Activated CD4-positive, alpha-beta memory T cell treated with anti-CD3 and anti-CD28 coated beads, Interleukin-2, amount 10 ng/mL, durations not matched to agents 7 days and 5 days (primary cell): Measurements from ENCODE around the gene TMEM209. TPM values are rescaled to one million over a fixed set of nuclear protein-coding genes. Genes with fewer than 3 reads are reported as not detected.
A peak's percentile ranks its signal among the peaks of the same experiment; 100 is the strongest.

Experiments
- CTCF ChIA-PET: fragments of 350-600 bp; sonication (Branson Sonifier 250); formaldehyde crosslinking; loops from one replicate; lab custom pipeline; 2021; ENCODE audit warnings: antibody characterized with exemption, inconsistent platforms; lab: Charles Lee
- POLR2A ChIA-PET: fragments of 350-600 bp; sonication (Branson Sonifier 250); formaldehyde crosslinking; loops from one replicate; lab custom pipeline; 2021; ENCODE audit warnings: antibody characterized with exemption; lab: Charles Lee
- DNase-seq: peaks from one replicate; pipeline ENCODE4 v3.0.0-alpha.2; 2020
- H3K27ac Mint-ChIP-seq: one replicate; pipeline ENCODE4 v1.8.0; 2021; ENCODE audit warnings: mild to moderate bottlenecking, mixed read lengths
- H3K27me3 Mint-ChIP-seq: one replicate; pipeline ENCODE4 v1.8.0; 2021; ENCODE audit warnings: mixed read lengths
- H3K36me3 Mint-ChIP-seq: one replicate; pipeline ENCODE4 v1.8.0; 2021; ENCODE audit warnings: low read depth, mixed read lengths
- H3K4me1 Mint-ChIP-seq: one replicate; pipeline ENCODE4 v1.8.0; 2021; ENCODE audit warnings: mixed read lengths
- H3K4me3 Mint-ChIP-seq: one replicate; pipeline ENCODE4 v1.8.0; 2021; ENCODE audit warnings: mild to moderate bottlenecking, mixed read lengths
- H3K9me3 Mint-ChIP-seq: one replicate; pipeline ENCODE4 v1.8.0; 2021; ENCODE audit warnings: mixed read lengths
- total RNA-seq, 2 experiments: library from RNA; stranded (reverse); gene quantifications; one replicate each; pipeline ENCODE4 v1.2.3, GENCODE V29; 2021

TMEM209 gene
- total RNA-seq, 2 experiments from 2014 or later, result 35.5 to 35.7 TPM

GRCh38 chr7:130144312-130145171 is 60.7 kb downstream of the TMEM209 start:
- no peak overlapping the region for H3K27ac Mint-ChIP-seq
- POLR2A ChIA-PET, result no interaction called here
- H3K27me3 Mint-ChIP-seq, result peaks cover 9% of the 10 kb centered on the region
- no peaks in the 10 kb centered on the region for H3K9me3 Mint-ChIP-seq
- CTCF ChIA-PET, result interaction anchor here (0.6 kb wide), 1 partner anchor 82 kb away, joined by 3 read pairs; no protein-coding TSS in a partner anchor
- peaks cover 3% of the 10 kb centered on the region for H3K36me3 Mint-ChIP-seq
- H3K4me1 Mint-ChIP-seq, result peaks cover 5% of the 10 kb centered on the region
- peak; percentile 8 for DNase-seq
- H3K4me3 Mint-ChIP-seq, result no peak overlapping the region

GRCh38 chr7:130143986-130144311 is 61.3 kb downstream of the TMEM209 start:
- Mint-ChIP-seq H3K27ac (no peak overlapping the region), H3K4me1 (peaks cover 5% of the 10 kb centered on the region), H3K36me3 (peaks cover 3% of the 10 kb centered on the region), H3K27me3 (peaks cover 7% of the 10 kb centered on the region), H3K4me3 (no peak overlapping the region), H3K9me3 (no peaks in the 10 kb centered on the region)
- DNase-seq, result peak; percentile 8
- ChIA-PET CTCF (no interaction called here), POLR2A (no interaction called here)

GRCh38 chr7:130143334-130143732 is 61.9 kb downstream of the TMEM209 start:
- ChIA-PET POLR2A (no interaction called here), CTCF (no interaction called here)
- Mint-ChIP-seq H3K36me3 (peaks cover 3% of the 10 kb centered on the region), H3K27ac (no peak overlapping the region), H3K4me1 (peaks cover 5% of the 10 kb centered on the region), H3K27me3 (peaks cover 6% of the 10 kb centered on the region), H3K9me3 (no peaks in the 10 kb centered on the region), H3K4me3 (no peak overlapping the region)
- peak; percentile 5 for DNase-seq

- H3K4me1 Mint-ChIP-seq, result peaks cover 5% of the 10 kb centered on the region
- no peak overlapping the region for H3K27ac Mint-ChIP-seq
- no peak overlapping the region for H3K4me3 Mint-ChIP-seq
- CTCF ChIA-PET, result no interaction called here
- H3K27me3 Mint-ChIP-seq, result peaks cover 2% of the 10 kb centered on the region
- POLR2A ChIA-PET, result no interaction called here
- H3K36me3 Mint-ChIP-seq, result peaks cover 6% of the 10 kb centered on the region
- peak; percentile 13 for DNase-seq
- no peaks in the 10 kb centered on the region for H3K9me3 Mint-ChIP-seq
Measured at GRCh38 chr7:130142654-130143333, 62.4 kb downstream of the TMEM209 start.

GRCh38 chr7:130141884-130142653 is 63.1 kb downstream of the TMEM209 start:
- DNase-seq, result peak; percentile 10
- CTCF ChIA-PET, result no interaction called here
- Mint-ChIP-seq H3K27ac (no peak overlapping the region), H3K36me3 (peaks cover 9% of the 10 kb centered on the region), H3K27me3 (peaks cover 2% of the 10 kb centered on the region), H3K9me3 (no peaks in the 10 kb centered on the region), H3K4me3 (no peak overlapping the region), H3K4me1 (peaks cover 6% of the 10 kb centered on the region)
- POLR2A ChIA-PET, result no interaction called here

GRCh38 chr7:130141161-130141883 is 63.9 kb downstream of the TMEM209 start:
- Mint-ChIP-seq H3K36me3 (peaks cover 9% of the 10 kb centered on the region), H3K4me3 (peak overlapping the region; percentile 27), H3K27me3 (peaks cover 2% of the 10 kb centered on the region), H3K4me1 (peaks cover 12% of the 10 kb centered on the region), H3K27ac (no peak overlapping the region), H3K9me3 (no peaks in the 10 kb centered on the region)
- peak; percentile 44 for DNase-seq
- ChIA-PET POLR2A (interaction anchor here (0.8 kb wide), 2 partner anchors 9 to 64 kb away, joined by 3 read pairs; no protein-coding TSS in a partner anchor), CTCF (no interaction called here)

GRCh38 chr7:130140551-130141160 is 64.5 kb downstream of the TMEM209 start:
- POLR2A ChIA-PET, result interaction anchor here (0.8 to 2.2 kb wide), 3 partner anchors 8 to 63 kb away, joined by 3 to 6 read pairs (median 3); no protein-coding TSS in a partner anchor
- Mint-ChIP-seq H3K36me3 (peaks cover 15% of the 10 kb centered on the region), H3K27ac (no peak overlapping the region), H3K4me3 (peak overlapping the region; percentile 27), H3K4me1 (peaks cover 19% of the 10 kb centered on the region), H3K9me3 (no peaks in the 10 kb centered on the region), H3K27me3 (peaks cover 2% of the 10 kb centered on the region)
- DNase-seq, result no peak
- CTCF ChIA-PET, result no interaction called here

GRCh38 chr7:130139193-130139960 is 65.8 kb downstream of the TMEM209 start:
- Mint-ChIP-seq H3K4me1 (peaks cover 22% of the 10 kb centered on the region), H3K4me3 (no peak overlapping the region), H3K27me3 (no peaks in the 10 kb centered on the region), H3K36me3 (peaks cover 19% of the 10 kb centered on the region), H3K9me3 (no peaks in the 10 kb centered on the region), H3K27ac (no peak overlapping the region)
- CTCF ChIA-PET, result interaction anchor here (0.6 to 1.3 kb wide), 2 partner anchors 55 to 528 kb away, joined by 3 read pairs; no protein-coding TSS in a partner anchor
- DNase-seq, result no peak
- POLR2A ChIA-PET, result interaction anchor here (2.2 kb wide), 1 partner anchor 14 kb away, joined by 6 read pairs; no protein-coding TSS in a partner anchor

- CTCF ChIA-PET, result no interaction called here
- Mint-ChIP-seq H3K27ac (no peak overlapping the region), H3K9me3 (no peaks in the 10 kb centered on the region), H3K4me3 (no peak overlapping the region), H3K27me3 (no peaks in the 10 kb centered on the region), H3K36me3 (peaks cover 28% of the 10 kb centered on the region), H3K4me1 (peaks cover 22% of the 10 kb centered on the region)
- POLR2A ChIA-PET, result interaction anchor here (1.1 kb wide), 1 partner anchor 68 kb away, joined by 4 read pairs; no protein-coding TSS in a partner anchor
- no peak for DNase-seq
Measured at GRCh38 chr7:130137207-130137606, 68.0 kb downstream of the TMEM209 start.

- no peak for DNase-seq
- CTCF ChIA-PET, result no interaction called here
- no peak overlapping the region for H3K27ac Mint-ChIP-seq
- H3K27me3 Mint-ChIP-seq, result no peaks in the 10 kb centered on the region
- no peaks in the 10 kb centered on the region for H3K9me3 Mint-ChIP-seq
- POLR2A ChIA-PET, result interaction anchor here (1.1 kb wide), 1 partner anchor 68 kb away, joined by 4 read pairs; no protein-coding TSS in a partner anchor
- peaks cover 29% of the 10 kb centered on the region for H3K36me3 Mint-ChIP-seq
- no peak overlapping the region for H3K4me3 Mint-ChIP-seq
- peaks cover 22% of the 10 kb centered on the region for H3K4me1 Mint-ChIP-seq
Measured at GRCh38 chr7:130136579-130137167, 68.5 kb downstream of the TMEM209 start.
